Stimulated activated CD8-positive, alpha-beta memory T cell treated with anti-CD3 and anti-CD28 coated beads, Interleukin-7, amount 100 ng/mL, for 1 hour (primary cell): Measurements from ENCODE around the gene RYR2.

Source experiments
- DNase-seq, 2 donors: peaks; one replicate each; pipeline ENCODE4 v3.0.0-alpha.2; 2020; ENCODE audit warnings: low read depth in 2 of 2

RYR2 gene

DNA sequence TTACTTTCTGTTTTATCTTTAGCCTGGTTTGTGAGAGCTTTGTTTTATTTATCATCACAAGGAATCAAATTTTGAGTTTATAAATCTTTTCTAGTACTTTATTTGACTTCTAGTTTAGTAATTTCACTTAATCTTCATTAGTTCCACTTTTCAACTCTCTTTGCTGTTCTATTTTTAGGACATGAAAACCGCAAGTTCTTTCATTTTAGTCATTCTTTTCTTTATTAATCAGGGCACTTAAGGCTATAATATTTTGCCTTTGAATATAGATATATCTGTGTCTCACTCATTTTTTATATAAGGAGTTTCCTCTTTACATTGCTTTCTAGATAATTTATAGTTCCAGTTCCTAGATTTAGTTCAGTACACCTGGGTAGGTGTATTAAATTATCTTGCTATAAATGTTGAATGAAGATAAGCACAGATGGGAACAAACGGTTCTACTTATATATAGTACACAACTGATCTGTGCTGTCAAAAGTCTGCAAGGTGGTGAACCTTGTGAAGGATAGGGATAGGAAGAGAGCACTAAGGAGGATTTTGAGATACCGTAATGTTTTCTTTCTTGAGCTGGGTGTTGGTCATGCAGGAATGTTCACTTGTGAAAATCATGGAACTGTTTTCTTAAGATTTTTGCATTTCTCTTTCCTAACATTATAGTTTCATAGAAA, 402.3 kb downstream of the RYR2 start:
- DNase-seq, result no peak

DNA sequence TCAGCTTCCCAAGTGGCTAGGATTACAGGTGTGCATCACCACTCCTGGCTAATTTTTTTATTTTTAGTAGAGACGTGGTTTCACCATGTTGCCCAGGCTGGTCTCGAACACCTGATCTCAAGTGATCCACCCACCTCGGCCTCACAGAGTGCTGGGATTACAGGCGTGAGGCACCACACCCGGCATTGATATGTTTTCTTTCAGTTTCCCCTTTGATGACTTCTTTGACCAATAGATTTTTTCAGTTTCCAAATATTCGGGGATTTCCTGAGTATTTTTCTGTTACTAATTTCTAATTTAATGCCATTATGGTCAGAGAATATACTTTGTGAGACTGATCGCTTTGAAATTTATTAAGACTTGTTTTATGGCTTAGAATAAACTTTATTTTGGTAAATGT, 406.1 kb downstream of the RYR2 start:
- DNase-seq, result no peak

- no peak for DNase-seq
Measured at GRCh38 chr1:237457573-237457972, 415.6 kb downstream of the RYR2 start.

- no peak for DNase-seq
Measured at GRCh38 chr1:237467320-237467719, 425.3 kb downstream of the RYR2 start.

DNA sequence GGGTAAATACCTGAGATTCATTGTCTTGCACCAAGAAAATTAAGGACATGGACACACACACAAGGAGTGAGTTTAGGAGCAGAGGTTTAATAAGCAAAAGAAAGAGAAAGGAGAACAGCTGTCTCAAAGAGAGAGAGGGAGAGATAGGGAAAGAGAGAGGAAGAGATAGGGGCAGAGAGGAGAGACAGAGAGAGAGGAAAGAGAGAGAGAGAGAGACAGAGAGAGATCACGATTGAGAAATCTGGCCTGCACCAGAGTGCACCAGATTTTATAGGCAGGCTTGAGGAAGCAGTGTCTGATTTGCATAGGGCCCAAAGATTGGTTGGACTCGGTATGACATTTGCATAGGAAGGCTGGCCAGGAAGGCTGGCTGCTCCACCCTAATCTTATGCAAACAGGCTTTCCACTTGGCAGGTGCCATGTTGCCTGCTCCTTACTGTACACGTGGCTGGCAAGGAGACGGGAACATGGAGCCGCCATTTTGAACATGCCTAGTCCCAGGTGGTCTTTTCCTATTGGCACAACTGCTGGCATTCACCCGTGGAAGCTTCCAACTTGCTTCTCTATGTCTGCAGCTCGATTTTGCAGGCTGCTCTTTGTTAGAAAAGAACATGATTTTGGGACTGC, 428.8 kb downstream of the RYR2 start:
- DNase-seq, result no peak

GRCh38 chr1:237471377-237471776, 429.4 kb downstream of the RYR2 start:
- no peak for DNase-seq

- no peak for DNase-seq
Measured at GRCh38 chr1:237471956-237472355, 430.0 kb downstream of the RYR2 start.

GRCh38 chr1:237473854-237474253, 431.9 kb downstream of the RYR2 start:
- DNase-seq, result no peak

DNA sequence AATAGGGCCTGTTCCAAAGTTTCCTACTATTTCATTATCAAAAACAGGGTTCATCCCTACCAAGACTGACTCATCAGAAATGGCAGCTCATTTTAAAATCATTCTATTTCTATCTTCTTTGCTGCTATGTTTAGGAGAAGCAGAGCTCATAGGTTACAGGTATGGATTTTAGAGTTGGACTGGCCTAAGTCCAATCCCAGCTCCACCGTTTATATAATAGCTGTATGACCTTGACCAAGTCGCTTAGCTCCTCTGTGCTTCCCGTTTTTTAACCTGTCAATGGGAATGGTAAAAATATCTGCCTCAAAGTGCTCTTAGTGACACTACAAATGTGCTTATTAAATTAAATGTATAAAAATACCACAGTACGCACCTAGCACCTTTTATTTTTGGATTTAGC, 436.1 kb downstream of the RYR2 start:
- DNase-seq, result no peak

DNA sequence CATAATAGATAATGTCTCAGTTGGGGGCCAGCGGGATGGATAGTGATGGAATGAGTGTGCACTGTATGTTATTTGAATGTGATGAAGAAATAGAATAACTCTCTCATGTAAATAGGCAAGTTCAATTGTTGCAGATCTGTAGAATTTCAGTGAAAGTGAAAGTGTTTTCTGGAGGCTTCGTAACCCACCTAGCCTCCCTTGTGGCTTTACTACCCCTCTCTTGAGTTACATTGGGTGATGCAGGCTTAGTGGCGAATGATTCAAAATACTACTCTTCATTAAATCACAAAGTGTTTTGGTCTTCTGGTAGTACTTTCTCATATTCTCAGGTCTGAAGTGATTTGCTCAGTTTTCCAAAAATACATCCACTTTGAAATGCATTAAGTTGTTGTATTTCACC, 436.9 kb downstream of the RYR2 start:
- no peak for DNase-seq

- DNase-seq, result no peak
Measured at GRCh38 chr1:237482777-237483176, 440.8 kb downstream of the RYR2 start.

DNA sequence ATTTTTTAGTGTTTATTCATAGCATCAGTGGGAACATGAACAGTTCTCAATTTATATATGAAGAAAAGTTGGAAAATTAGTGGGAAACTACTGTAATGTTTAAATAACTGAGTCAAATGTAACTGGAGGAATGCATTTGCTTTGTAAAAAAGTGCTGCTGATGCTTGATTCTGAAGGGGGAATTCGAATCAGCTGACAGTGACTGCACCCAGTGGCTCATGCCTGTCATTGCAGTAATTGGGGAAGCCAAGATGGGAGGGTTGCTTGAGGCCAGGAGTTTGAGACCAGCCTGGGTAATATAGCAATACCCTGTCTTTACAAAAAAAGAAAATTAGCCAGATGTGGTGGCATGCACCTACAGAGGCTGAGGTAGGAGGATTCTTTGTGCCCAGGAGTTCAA, 450.4 kb downstream of the RYR2 start:
- no peak for DNase-seq

GRCh38 chr1:237500566-237500965, 458.6 kb downstream of the RYR2 start:
- no peak for DNase-seq

DNA sequence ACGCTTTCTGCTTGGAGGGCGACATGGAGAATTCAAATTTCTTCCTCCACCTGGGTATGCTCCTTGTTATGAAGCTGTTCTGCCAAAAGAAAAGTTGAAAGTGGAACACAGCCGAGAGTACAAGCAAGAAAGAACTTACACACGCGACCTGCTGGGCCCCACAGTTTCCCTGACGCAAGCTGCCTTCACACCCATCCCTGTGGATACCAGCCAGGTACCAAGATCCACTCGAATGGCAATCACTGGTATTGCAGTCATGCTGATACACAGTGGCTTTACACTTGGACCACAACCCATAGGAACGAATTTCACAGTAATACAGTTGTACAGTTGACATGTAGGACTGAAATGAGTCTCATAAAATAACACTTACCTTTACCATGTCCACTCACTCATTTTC, 461.3 kb downstream of the RYR2 start:
- no peak for DNase-seq

DNA sequence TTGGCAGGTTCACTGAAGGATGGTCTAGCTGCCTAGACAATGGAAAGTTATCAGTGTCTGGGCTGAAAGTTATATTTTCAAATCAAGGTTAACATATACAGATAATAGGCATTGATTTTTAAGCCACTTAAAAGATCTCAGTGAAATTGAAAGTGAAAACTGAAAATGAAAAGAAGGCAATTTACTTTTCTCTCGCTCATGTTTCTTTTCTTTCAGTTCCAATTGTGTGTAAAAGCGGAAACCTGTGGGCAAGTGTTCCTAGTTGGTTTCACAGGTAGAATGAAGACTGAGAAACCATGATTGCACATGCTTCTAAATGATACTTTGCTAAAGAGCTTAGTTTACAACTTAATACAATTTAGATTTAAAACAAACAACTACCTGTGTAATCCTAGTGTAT, 465.0 kb downstream of the RYR2 start:
- DNase-seq, result no peak

DNA sequence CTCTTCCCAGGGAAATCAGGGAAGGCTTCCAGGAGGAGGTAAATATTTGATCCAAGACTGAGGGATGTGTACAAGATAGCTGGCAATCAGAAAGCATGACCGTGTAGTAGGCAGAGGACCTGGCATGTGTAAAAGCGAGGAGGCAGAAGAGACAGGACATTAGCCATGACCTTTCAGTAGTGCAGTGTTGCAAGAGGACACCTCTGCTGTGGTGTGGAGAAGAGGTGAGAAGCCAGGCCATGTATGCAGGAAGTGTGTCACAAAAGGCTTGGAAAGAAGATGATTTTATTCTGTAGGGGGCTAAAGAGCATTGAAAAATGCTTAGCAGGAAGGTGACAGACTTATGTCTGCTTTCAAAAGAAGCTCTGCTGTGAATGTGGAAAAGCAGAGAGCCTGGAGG, 467.8 kb downstream of the RYR2 start:
- no peak for DNase-seq

DNA sequence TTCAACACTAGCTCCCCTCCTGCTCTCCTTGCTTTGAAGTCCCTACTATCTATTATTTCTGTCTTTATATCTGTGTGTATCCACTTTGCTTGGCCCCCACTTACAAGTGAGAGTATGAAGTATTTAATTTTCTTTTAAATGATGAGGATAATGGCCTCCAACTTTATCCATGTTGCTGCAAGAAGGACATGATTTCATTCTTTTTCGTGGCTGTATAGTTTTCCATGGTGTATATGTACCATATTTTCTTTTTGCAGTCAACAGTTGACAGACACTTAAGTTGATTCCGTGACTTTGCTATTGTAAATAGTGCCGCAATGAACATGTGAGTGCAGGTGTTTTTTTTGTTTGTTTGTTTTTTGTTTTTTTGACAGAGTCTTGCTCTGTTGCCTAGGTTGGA, 483.1 kb downstream of the RYR2 start:
- no peak for DNase-seq

GRCh38 chr1:237527761-237528160, 485.8 kb downstream of the RYR2 start:
- no peak for DNase-seq

DNA sequence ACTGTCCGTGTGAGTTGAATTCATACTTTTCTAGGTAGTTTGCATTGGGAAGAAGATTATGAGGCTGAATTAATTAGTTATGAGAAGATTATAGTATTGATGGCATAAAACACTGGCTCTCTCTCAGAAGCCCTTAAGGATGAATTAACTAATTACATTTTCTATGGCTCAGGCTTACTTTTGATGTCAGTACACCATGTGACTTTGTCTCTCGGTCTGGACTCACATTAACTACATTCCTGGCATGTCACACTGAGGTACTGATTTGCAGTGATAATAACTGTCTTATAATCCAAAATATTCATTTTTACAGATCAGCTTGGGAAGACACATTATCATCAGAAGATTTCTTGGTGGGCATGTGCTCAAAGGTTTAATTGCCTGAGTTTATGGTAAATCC, 486.6 kb downstream of the RYR2 start:
- DNase-seq, result no peak

- no peak for DNase-seq
Measured at GRCh38 chr1:237539055-237539454, 497.1 kb downstream of the RYR2 start.

DNA sequence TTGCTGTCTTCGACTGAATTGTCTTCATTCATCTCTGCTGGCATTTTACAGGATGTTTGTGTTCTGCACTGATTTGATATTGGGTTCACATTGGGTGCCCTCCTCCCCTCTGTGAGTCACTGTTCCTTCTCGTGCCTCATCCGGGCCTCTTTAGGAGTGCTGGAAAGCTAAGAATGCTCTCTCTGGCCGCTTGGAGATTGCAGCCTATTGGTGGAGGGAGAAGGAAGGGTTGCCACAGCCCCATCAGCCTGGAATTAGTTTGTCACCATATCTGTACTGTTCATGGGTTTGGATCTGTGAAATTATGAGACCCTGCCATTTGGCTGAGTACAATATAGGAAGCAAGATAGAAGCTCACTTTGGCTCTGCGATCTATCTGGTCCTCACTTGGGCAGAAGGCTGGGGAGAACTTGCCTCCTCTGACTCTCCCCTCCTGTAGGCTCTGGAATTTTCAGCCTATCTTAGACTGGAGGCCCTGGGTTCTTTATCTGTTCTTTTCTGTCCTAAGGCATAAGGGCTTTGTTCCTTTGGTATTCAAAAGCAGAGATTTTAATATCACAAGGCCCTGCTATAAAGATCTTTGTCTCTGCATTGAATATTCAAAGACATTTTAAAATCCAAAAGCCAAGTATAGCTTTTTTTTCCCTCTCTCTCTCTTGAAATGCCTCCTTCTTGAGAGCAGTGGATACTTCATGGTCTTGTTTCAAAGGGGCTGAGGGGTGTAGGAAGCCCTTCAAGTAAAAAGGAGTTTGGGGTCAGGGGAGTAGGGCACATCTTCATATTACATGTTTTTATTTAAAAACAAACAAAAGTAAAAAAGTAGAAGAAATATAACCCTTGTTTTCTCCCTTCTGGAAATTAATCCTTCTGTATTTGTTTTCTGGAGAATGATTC, 500.8 kb downstream of the RYR2 start:
- no peak for DNase-seq

- no peak for DNase-seq
Measured at GRCh38 chr1:237553078-237553477, 511.1 kb downstream of the RYR2 start.

GRCh38 chr1:237556911-237557310, 514.9 kb downstream of the RYR2 start:
- DNase-seq, result no peak
